Lung (tissue), 12 donors: ENCODE measurements around the gene MSX1. TPM values are rescaled to one million over a fixed set of nuclear protein-coding genes. Genes with fewer than 3 reads are reported as not detected.

Experiments used
- ATAC-seq: fragments of 200-7000 bp; cut with Tn5 transposase; one replicate; pipeline ENCODE4 v1.9.1; 2020; ENCODE audit warnings: moderate number of reproducible peaks; ENCODE audit not compliant: insufficient read depth, low FRiP score
- DNase-seq, 3 donors: peaks; one replicate each; pipeline ENCODE4 v3.0.0-alpha.2; 2013 to 2017
- H3K27ac ChIP-seq, 2 donors: one replicate each; pipeline ENCODE4 v1.5.1; 2013; ENCODE audit warnings: mild to moderate bottlenecking in 2 of 2, moderate library complexity in 2 of 2, control low read depth in 1 of 2, inconsistent platforms in 1 of 2, low read depth in 1 of 2, low read length in 1 of 2
- H3K27me3 ChIP-seq, 3 donors: one replicate each; pipeline ENCODE4 v1.5.1; 2013; ENCODE audit warnings: low read length in 2 of 3; ENCODE audit not compliant: control insufficient read depth in 3 of 3, insufficient read depth in 3 of 3
- H3K36me3 ChIP-seq, 4 donors: one replicate each; pipeline ENCODE4 v1.5.1; 2013; ENCODE audit warnings: low read length in 4 of 4, mild to moderate bottlenecking in 1 of 4, moderate library complexity in 1 of 4; ENCODE audit not compliant: control insufficient read depth in 4 of 4, insufficient read depth in 4 of 4
- H3K4me1 ChIP-seq, 5 donors: one replicate each; pipeline ENCODE4 v1.5.1; 2013; ENCODE audit warnings: low read length in 5 of 5, mild to moderate bottlenecking in 2 of 5, moderate library complexity in 1 of 5; ENCODE audit not compliant: control insufficient read depth in 5 of 5, insufficient read depth in 5 of 5
- H3K4me3 ChIP-seq: one replicate; pipeline ENCODE4 v1.5.1; 2013; ENCODE audit warnings: mild to moderate bottlenecking, control low read depth, moderate library complexity
- H3K9ac ChIP-seq, 2 donors: one replicate each; pipeline ENCODE4 v1.5.1; 2013; ENCODE audit warnings: low read length in 2 of 2, control low read depth in 1 of 2; ENCODE audit not compliant: insufficient read depth in 1 of 2
- H3K9me3 ChIP-seq, 4 donors: one replicate each; pipeline ENCODE4 v1.5.1; 2013; ENCODE audit warnings: low read length in 3 of 4, mild to moderate bottlenecking in 1 of 4, moderate library complexity in 1 of 4; ENCODE audit not compliant: control insufficient read depth in 4 of 4, insufficient read depth in 3 of 4
- CTCF ChIP-seq: IDR thresholded peaks from 2 replicates; pipeline ENCODE4 v1.5.1; 2012; ENCODE audit warnings: mild to moderate bottlenecking; ENCODE audit errors: control extremely low read depth, extremely low read depth
- WGBS, 2 donors: extraction: QIAGEN DNeasy Blood & Tissue Kit; methylation state at CpG; one replicate each; pipeline ENCODE4 v1.1.7; 2013; 5-methylcytosine and 5-hydroxymethylcytosine counted together
- polyA plus RNA-seq, 2 donors: library from polyadenylated mRNA; stranded (reverse); fragments of 200-250 nt; gene quantifications; one replicate each; pipeline ENCODE4 v1.2.1, GENCODE V29; 2013
- total RNA-seq, 2 donors: library from RNA; depleted of rRNA in 1 of 2; stranded (reverse); fragments of >200 nt in 1 of 2; gene quantifications; one replicate each; pipeline ENCODE4 v1.2.1, GENCODE V29; 2014 to 2021
- donor health status: control.
- donor health status: control.
- donor health status: Bipolar disorder and iron deficiency.
- donor health status: healthy.
- donor health status: DM: yes; HTN: yes; CAD: no.

Gene MSX1
- total and polyA plus RNA-seq, 4 donors = 0.82 to 4.0 (median 2.8) TPM

GRCh38 chr4:4841156-4841555 lies 18.3 kb upstream of the MSX1 start:
- WGBS, 2 donors = 74 to 76% methylated on average over 9 of the region's 9 CpGs
- Histone ChIP-seq H3K9me3 (peaks cover 0 to 4% (median 0%) of the 10 kb centered on the region in 4 donors), H3K36me3 (no peaks in the 10 kb centered on the region), H3K27me3 (peaks cover 0 to 12% (median 0%) of the 10 kb centered on the region in 3 donors), H3K9ac (no peak overlapping the region), H3K27ac (no peak overlapping the region), H3K4me3 (no peak overlapping the region), H3K4me1 (no peaks in the 10 kb centered on the region)
- TF ChIP-seq CTCF = no peak
- no peak for ATAC-seq
- no peak for DNase-seq

DNA sequence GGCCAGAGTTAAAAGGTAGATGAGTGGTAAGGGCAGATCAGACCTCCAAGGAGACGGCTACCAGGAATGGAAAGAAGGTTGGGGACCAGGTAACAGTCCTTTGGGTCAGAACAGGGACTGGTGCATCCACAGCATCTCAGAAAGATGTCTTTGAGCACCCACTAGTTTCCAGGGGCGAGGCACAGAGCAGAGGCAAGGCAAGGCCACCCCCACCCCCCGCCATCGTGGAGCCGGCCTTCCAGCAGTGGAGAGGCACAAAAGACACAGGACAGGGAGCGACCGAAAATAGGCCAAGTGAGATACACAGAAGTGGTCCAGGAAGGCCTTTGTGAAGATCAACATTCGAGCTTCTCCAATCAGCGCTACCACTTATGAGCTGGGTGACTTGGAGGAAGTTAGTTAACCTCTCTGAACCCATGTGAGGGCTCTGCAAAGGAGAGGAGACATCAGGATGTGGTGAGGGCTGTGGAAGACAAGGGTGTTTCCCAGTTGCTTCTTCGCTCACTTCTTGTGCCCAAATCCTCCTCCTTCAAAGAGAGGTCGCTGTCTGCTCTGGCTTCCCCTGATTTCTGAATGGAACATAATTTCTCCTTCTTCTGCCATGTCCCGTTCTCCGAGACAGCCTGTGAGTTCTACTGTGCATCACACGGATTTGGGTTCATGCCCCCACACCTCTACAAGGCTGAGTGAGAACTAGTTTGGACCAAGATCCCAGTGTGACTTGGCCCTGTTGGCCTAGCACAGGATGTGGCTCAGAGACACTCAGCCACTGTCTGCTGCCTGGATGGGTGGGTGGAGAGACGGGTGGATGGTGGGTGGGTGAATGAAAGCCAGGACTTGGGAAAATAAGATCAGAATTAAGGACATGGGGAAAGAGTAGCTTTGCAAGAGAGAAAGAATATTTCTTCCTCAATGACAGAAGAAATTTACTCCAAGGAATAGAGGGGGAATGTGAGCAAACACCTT lies 16.7 kb upstream of the MSX1 start:
- Histone ChIP-seq H3K4me3 (no peak overlapping the region), H3K27me3 (peaks cover 0 to 15% (median 3%) of the 10 kb centered on the region in 3 donors), H3K27ac (no peak overlapping the region), H3K4me1 (no peaks in the 10 kb centered on the region), H3K9me3 (peaks cover 0 to 2% (median 0%) of the 10 kb centered on the region in 4 donors), H3K36me3 (no peaks in the 10 kb centered on the region), H3K9ac (no peak overlapping the region)
- 83 to 84% methylated on average over 15 of the region's 15 CpGs for WGBS, 2 donors
- no peak for TF ChIP-seq CTCF
- DNase-seq (no peak), ATAC-seq (no peak)

DNA sequence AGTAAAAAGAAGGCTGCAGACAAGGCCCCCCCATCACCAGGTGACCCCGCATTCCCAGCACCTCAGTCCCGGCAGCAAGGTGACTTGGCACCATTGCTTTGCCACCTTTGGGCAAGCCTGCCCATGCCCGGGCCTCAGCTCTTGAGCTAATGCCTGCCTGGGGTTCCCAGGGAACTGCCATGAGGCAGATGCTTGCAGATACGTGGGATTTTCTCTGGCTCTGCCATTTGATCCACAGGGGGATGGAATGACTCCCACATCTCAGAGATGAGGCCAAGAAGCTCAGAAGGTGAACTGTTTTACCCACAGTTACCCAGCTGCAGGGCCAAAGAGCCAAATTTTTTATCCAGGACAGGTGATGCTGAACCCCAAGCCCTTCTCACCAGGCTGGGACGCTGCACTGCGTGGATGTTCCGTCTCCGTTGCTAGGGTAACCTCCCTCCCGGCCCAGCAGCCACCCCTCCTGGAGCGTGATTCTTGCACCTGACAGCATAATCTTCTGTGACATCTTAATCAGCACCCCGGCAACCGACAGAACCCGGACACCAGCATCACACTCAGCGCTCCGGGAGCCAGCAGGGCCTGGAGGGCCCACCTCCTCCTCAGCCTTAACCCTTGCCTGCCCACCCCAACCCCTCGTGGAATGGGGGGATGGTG lies 15.7 kb upstream of the MSX1 start:
- DNase-seq = no peak
- Histone ChIP-seq H3K4me1 (no peaks in the 10 kb centered on the region), H3K27me3 (peaks cover 0 to 15% (median 6%) of the 10 kb centered on the region in 3 donors), H3K9ac (no peak overlapping the region), H3K36me3 (no peaks in the 10 kb centered on the region), H3K4me3 (no peak overlapping the region), H3K9me3 (peaks cover 0 to 2% (median 0%) of the 10 kb centered on the region in 4 donors), H3K27ac (no peak overlapping the region)
- 40 to 54% methylated on average over 16 of the region's 16 CpGs for WGBS, 2 donors
- no peak for TF ChIP-seq CTCF
- ATAC-seq = no peak
